Nephron (organoid): ENCODE results near the gene AFG1L.

Experiments
- H3K27ac Mint-ChIP-seq, 3 experiments: 2 replicates each; pipeline ENCODE4 v1.8.0; 2020; ENCODE audit warnings: mixed read lengths in 3 of 3, mild to moderate bottlenecking in 2 of 3, moderate library complexity in 1 of 3
- H3K27me3 Mint-ChIP-seq: 2 replicates; pipeline ENCODE4 v1.8.0; 2021; ENCODE audit warnings: low read depth, mild to moderate bottlenecking, moderate library complexity, mixed read lengths
- H3K36me3 Mint-ChIP-seq: 2 replicates; pipeline ENCODE4 v1.8.0; 2020; ENCODE audit warnings: low read depth, mixed read lengths
- H3K4me1 Mint-ChIP-seq: 2 replicates; pipeline ENCODE4 v1.8.0; 2020; ENCODE audit warnings: mixed read lengths
- H3K4me3 Mint-ChIP-seq, 3 experiments: 2 replicates each; pipeline ENCODE4 v1.8.0; 2020; ENCODE audit warnings: mild to moderate bottlenecking in 3 of 3, mixed read lengths in 3 of 3, moderate library complexity in 2 of 3
- H3K9me3 Mint-ChIP-seq: 2 replicates; pipeline ENCODE4 v1.8.0; 2020; ENCODE audit warnings: mixed read lengths
- CTCF ChIP-seq, 3 experiments: fragments of 200-600 bp; sonication (generic); IDR thresholded peaks; one replicate each; pipeline ENCODE4 v1.5.0; 2021; ENCODE audit warnings: antibody characterized with exemption in 3 of 3; ENCODE audit not compliant: unreplicated experiment in 3 of 3

Gene AFG1L

GRCh38 chr6:108550256-108550655 is 255.4 kb downstream of the AFG1L start:
- no peak overlapping the region for H3K27ac Mint-ChIP-seq
- no peaks in the 10 kb centered on the region for H3K36me3 Mint-ChIP-seq
- no peak for TF ChIP-seq CTCF (IDR thresholded peaks at IDR 0.05; ENCODE audit: unreplicated experiment in 3 of 3)
- H3K9me3 Mint-ChIP-seq, result no peaks in the 10 kb centered on the region
- no peak overlapping the region for H3K4me3 Mint-ChIP-seq
- peaks cover 10% of the 10 kb centered on the region for H3K4me1 Mint-ChIP-seq
- peaks cover 3% of the 10 kb centered on the region for H3K27me3 Mint-ChIP-seq

- Mint-ChIP-seq H3K27ac (no peak overlapping the region), H3K4me1 (peaks cover 15% of the 10 kb centered on the region), H3K9me3 (no peaks in the 10 kb centered on the region), H3K27me3 (peaks cover 5% of the 10 kb centered on the region), H3K4me3 (peak overlapping the region; percentile 14 to 65 (median 37)), H3K36me3 (no peaks in the 10 kb centered on the region)
- TF ChIP-seq CTCF (IDR thresholded peaks at IDR 0.05; ENCODE audit: unreplicated experiment in 3 of 3), result no peak
These were observed 260.7 kb downstream of the AFG1L start for GRCh38 chr6:108555399-108556052.

- peak overlapping the region in 2 of 3 experiments; percentile 79 to 96 for H3K27ac Mint-ChIP-seq
- peak overlapping the region in 2 of 3 experiments; percentile 87 to 91 for H3K4me3 Mint-ChIP-seq
- peaks cover 11% of the 10 kb centered on the region for H3K4me1 Mint-ChIP-seq
- no peaks in the 10 kb centered on the region for H3K36me3 Mint-ChIP-seq
- no peaks in the 10 kb centered on the region for H3K9me3 Mint-ChIP-seq
- TF ChIP-seq CTCF (IDR thresholded peaks at IDR 0.05; ENCODE audit: unreplicated experiment in 3 of 3), result no peak
- peaks cover 5% of the 10 kb centered on the region for H3K27me3 Mint-ChIP-seq
These were observed 261.4 kb downstream of the AFG1L start for GRCh38 chr6:108556250-108556649.

- Mint-ChIP-seq H3K4me3 (peak overlapping the region; percentile 87 to 95 (median 91)), H3K27me3 (peaks cover 5% of the 10 kb centered on the region), H3K27ac (peak overlapping the region; percentile 79 to 96 (median 96)), H3K4me1 (peaks cover 11% of the 10 kb centered on the region), H3K36me3 (no peaks in the 10 kb centered on the region), H3K9me3 (no peaks in the 10 kb centered on the region)
- TF ChIP-seq CTCF (IDR thresholded peaks at IDR 0.05; ENCODE audit: unreplicated experiment in 3 of 3), result no peak
These were observed 262.1 kb downstream of the AFG1L start for GRCh38 chr6:108556866-108557493.

- no peaks in the 10 kb centered on the region for H3K9me3 Mint-ChIP-seq
- peak overlapping the region; percentile 91 to 100 (median 95) for H3K4me3 Mint-ChIP-seq
- H3K27ac Mint-ChIP-seq, result peak overlapping the region; percentile 91 to 99 (median 98)
- H3K27me3 Mint-ChIP-seq, result peaks cover 5% of the 10 kb centered on the region
- no peaks in the 10 kb centered on the region for H3K36me3 Mint-ChIP-seq
- peak in 1 of 3 experiments; percentile 22 for TF ChIP-seq CTCF (IDR thresholded peaks at IDR 0.05; ENCODE audit: unreplicated experiment in 3 of 3)
- H3K4me1 Mint-ChIP-seq, result peaks cover 18% of the 10 kb centered on the region
These were observed 262.9 kb downstream of the AFG1L start for GRCh38 chr6:108557494-108558371.
